Right atrium auricular region (tissue), 2 donors: Measurements from ENCODE around the gene CUBN. TPM values are rescaled to one million over a fixed set of nuclear protein-coding genes. Genes with fewer than 3 reads are reported as not detected.

Experiments used
- DNase-seq: peaks from one replicate; pipeline ENCODE4 v3.0.0-alpha.2; 2019; ENCODE audit warnings: low spot score
- H3K27ac ChIP-seq, 2 donors: fragments of 200-600 bp; sonication (generic); 1 replicate in 1 of 2; 2 replicates in 1 of 2; pipeline ENCODE4 v1.5.1; 2016 to 2019
- H3K27me3 ChIP-seq, 2 donors: fragments of 200-600 bp; sonication (generic); one replicate each; pipeline versions ENCODE4 v1.5.1 to v1.6.0; 2017 to 2019
- H3K36me3 ChIP-seq: fragments of 200-600 bp; sonication (generic); one replicate; pipeline ENCODE4 v1.5.1; 2016
- H3K4me1 ChIP-seq, 2 donors: fragments of 200-600 bp; sonication (generic); one replicate each; pipeline versions ENCODE4 v1.5.1 to v1.6.0; 2017 to 2019
- H3K4me3 ChIP-seq, 2 donors: fragments of 200-600 bp; sonication (generic); 1 replicate in 1 of 2; 2 replicates in 1 of 2; pipeline ENCODE4 v1.5.1; 2017 to 2019; ENCODE audit warnings: mild to moderate bottlenecking in 1 of 2, moderate library complexity in 1 of 2
- H3K9me3 ChIP-seq, 2 donors: fragments of 200-600 bp; sonication (generic); one replicate each; pipeline ENCODE4 v1.5.1; 2019
- CTCF ChIP-seq, 2 donors: fragments of 200-600 bp; sonication (generic); IDR thresholded peaks; one replicate each; pipeline ENCODE4 v1.5.1; 2019; ENCODE audit warnings: antibody characterized with exemption in 2 of 2
- total RNA-seq, 2 donors: library from RNA; depleted of rRNA; stranded (reverse); fragments of >200 nt; gene quantifications; one replicate each; pipeline ENCODE4 v1.1.0, GENCODE V29; 2016

Gene CUBN
- total RNA-seq, 2 donors from 2014 or later, result 0.15 to 0.94 TPM

- H3K27me3 ChIP-seq, result no peaks in the 10 kb centered on the region
- no peak overlapping the region for H3K4me3 ChIP-seq
- no peak overlapping the region for H3K27ac ChIP-seq
- H3K36me3 ChIP-seq, result no peaks in the 10 kb centered on the region
- no peak for DNase-seq
- H3K4me1 ChIP-seq, result peaks cover 0 to 21% of the 10 kb centered on the region in 2 donors
- TF ChIP-seq CTCF (IDR thresholded peaks at IDR 0.05), result no peak
- H3K9me3 ChIP-seq, result no peaks in the 10 kb centered on the region
These were observed 331.0 kb downstream of the CUBN start for GRCh38 chr10:16798571-16798970.

GRCh38 chr10:16795410-16796073, 334.1 kb downstream of the CUBN start:
- no peak for TF ChIP-seq CTCF (IDR thresholded peaks at IDR 0.05)
- H3K4me1 ChIP-seq, result peaks cover 0 to 15% of the 10 kb centered on the region in 2 donors
- no peaks in the 10 kb centered on the region for H3K9me3 ChIP-seq
- no peaks in the 10 kb centered on the region for H3K36me3 ChIP-seq
- no peak overlapping the region for H3K4me3 ChIP-seq
- no peaks in the 10 kb centered on the region for H3K27me3 ChIP-seq
- no peak overlapping the region for H3K27ac ChIP-seq
- no peak for DNase-seq

- Histone ChIP-seq H3K27ac (no peak overlapping the region), H3K9me3 (no peaks in the 10 kb centered on the region), H3K4me1 (peaks cover 0 to 12% of the 10 kb centered on the region in 2 donors), H3K27me3 (no peaks in the 10 kb centered on the region), H3K4me3 (no peak overlapping the region), H3K36me3 (no peaks in the 10 kb centered on the region)
- TF ChIP-seq CTCF (IDR thresholded peaks at IDR 0.05), result no peak
- DNase-seq, result no peak
These were observed 335.6 kb downstream of the CUBN start for GRCh38 chr10:16794005-16794404.

- H3K27ac ChIP-seq, result peak overlapping the region in 1 of 2 donors; percentile 51
- H3K9me3 ChIP-seq, result no peaks in the 10 kb centered on the region
- H3K36me3 ChIP-seq, result no peaks in the 10 kb centered on the region
These were observed 336.9 kb downstream of the CUBN start for GRCh38 chr10:16792675-16793074.

GRCh38 chr10:16789765-16790164, 339.8 kb downstream of the CUBN start:
- Histone ChIP-seq H3K9me3 (no peaks in the 10 kb centered on the region), H3K4me3 (no peak overlapping the region), H3K36me3 (no peaks in the 10 kb centered on the region), H3K27ac (no peak overlapping the region), H3K27me3 (no peaks in the 10 kb centered on the region), H3K4me1 (peaks cover 0 to 12% of the 10 kb centered on the region in 2 donors)
- no peak for DNase-seq
- no peak for TF ChIP-seq CTCF (IDR thresholded peaks at IDR 0.05)

More at GRCh38 chr10:16792675-16793074, 336.9 kb downstream of the CUBN start:
- no peak for TF ChIP-seq CTCF (IDR thresholded peaks at IDR 0.05)
- no peak overlapping the region for H3K4me3 ChIP-seq
- H3K4me1 ChIP-seq, result peaks cover 0 to 12% of the 10 kb centered on the region in 2 donors
- no peaks in the 10 kb centered on the region for H3K27me3 ChIP-seq
- no peak for DNase-seq

GRCh38 chr10:16789261-16789660, 340.4 kb downstream of the CUBN start:
- H3K36me3 ChIP-seq, result no peaks in the 10 kb centered on the region
- H3K27ac ChIP-seq, result no peak overlapping the region
- DNase-seq, result no peak
- peaks cover 0 to 12% of the 10 kb centered on the region in 2 donors for H3K4me1 ChIP-seq
- TF ChIP-seq CTCF (IDR thresholded peaks at IDR 0.05), result no peak
- no peaks in the 10 kb centered on the region for H3K9me3 ChIP-seq
- H3K4me3 ChIP-seq, result no peak overlapping the region
- H3K27me3 ChIP-seq, result no peaks in the 10 kb centered on the region
